KMS-11 (cell line): ENCODE results near the gene IFITM5.

Source experiments
- H2AFZ ChIP-seq: fragments of 200-600 bp; sonication (generic); 2 replicates; pipeline ENCODE4 v1.6.1; 2016; ENCODE audit warnings: antibody characterized with exemption, mixed run types, low read depth
- H3K27ac ChIP-seq: fragments of 200-600 bp; sonication (generic); 2 replicates; pipeline ENCODE4 v1.6.1; 2016; ENCODE audit warnings: mild to moderate bottlenecking, mixed run types
- H3K27me3 ChIP-seq: fragments of 200-600 bp; sonication (generic); 2 replicates; pipeline ENCODE4 v1.6.1; 2017; ENCODE audit warnings: mild to moderate bottlenecking, low read depth, mixed run types, moderate library complexity; ENCODE audit not compliant: insufficient read depth
- H3K36me3 ChIP-seq: fragments of 200-600 bp; sonication (generic); 2 replicates; pipeline ENCODE4 v1.6.1; 2017; ENCODE audit warnings: mild to moderate bottlenecking, mixed run types; ENCODE audit not compliant: insufficient read depth
- H3K4me1 ChIP-seq: fragments of 200-600 bp; sonication (generic); 2 replicates; pipeline ENCODE4 v1.6.1; 2016; ENCODE audit warnings: mild to moderate bottlenecking, low read depth, mixed run types; ENCODE audit not compliant: poor library complexity, severe bottlenecking
- H3K4me2 ChIP-seq: fragments of 200-600 bp; sonication (generic); 2 replicates; pipeline ENCODE4 v1.7.0; 2016; ENCODE audit warnings: mild to moderate bottlenecking, mixed run types
- H3K4me3 ChIP-seq: fragments of 200-600 bp; sonication (generic); IDR thresholded peaks from 2 replicates; pipeline ENCODE4 v1.6.1; 2017; ENCODE audit warnings: low read depth, low read length, mixed read lengths; ENCODE audit not compliant: insufficient read depth
- H3K79me2 ChIP-seq: fragments of 200-600 bp; sonication (generic); 2 replicates; pipeline ENCODE4 v1.6.1; 2016; ENCODE audit warnings: low read depth, mixed run types; ENCODE audit not compliant: insufficient read depth
- H3K9ac ChIP-seq: fragments of 200-600 bp; sonication (generic); 2 replicates; pipeline ENCODE4 v1.6.1; 2016; ENCODE audit warnings: mild to moderate bottlenecking, mixed run types
- H4K20me1 ChIP-seq: fragments of 200-600 bp; sonication (generic); 2 replicates; pipeline ENCODE4 v1.6.1; 2016; ENCODE audit warnings: mild to moderate bottlenecking, mixed run types; ENCODE audit not compliant: insufficient read depth
- CTCF ChIP-seq: fragments of 200-600 bp; sonication (generic); conservative IDR thresholded peaks from 2 replicates; pipeline ENCODE4 v1.6.1; 2017; ENCODE audit warnings: low read depth, mild to moderate bottlenecking, antibody characterized with exemption, low read length, moderate library complexity, mixed read lengths

Gene IFITM5

DNA sequence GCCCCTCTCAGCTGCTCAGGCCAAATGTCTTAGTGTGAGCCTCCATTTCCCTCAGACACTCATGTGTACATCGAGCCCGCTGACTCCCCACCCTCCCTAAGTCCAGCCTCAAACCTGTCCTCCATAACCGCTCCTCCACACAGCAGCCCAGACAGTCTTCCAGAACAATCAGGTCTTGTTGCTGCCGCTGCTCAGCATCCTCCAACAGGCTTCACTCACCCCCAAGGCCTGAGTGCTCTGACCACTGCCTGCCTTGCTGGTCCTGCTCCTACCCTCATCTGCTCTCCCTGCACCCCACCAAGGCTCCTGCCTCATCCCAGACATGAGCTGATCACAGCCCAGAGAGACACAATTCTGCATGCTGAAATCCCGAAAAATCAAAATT lies 45.4 kb downstream of the IFITM5 start:
- Histone ChIP-seq H2AFZ (no peak overlapping the region), H3K27ac (no peak overlapping the region), H3K4me2 (no peak overlapping the region), H4K20me1 (no peaks in the 10 kb centered on the region), H3K9ac (no peak overlapping the region), H3K36me3 (no peaks in the 10 kb centered on the region), H3K4me3 (no peak overlapping the region), H3K79me2 (no peaks in the 10 kb centered on the region), H3K4me1 (no peaks in the 10 kb centered on the region), H3K27me3 (no peaks in the 10 kb centered on the region)
- TF ChIP-seq CTCF = no peak

DNA sequence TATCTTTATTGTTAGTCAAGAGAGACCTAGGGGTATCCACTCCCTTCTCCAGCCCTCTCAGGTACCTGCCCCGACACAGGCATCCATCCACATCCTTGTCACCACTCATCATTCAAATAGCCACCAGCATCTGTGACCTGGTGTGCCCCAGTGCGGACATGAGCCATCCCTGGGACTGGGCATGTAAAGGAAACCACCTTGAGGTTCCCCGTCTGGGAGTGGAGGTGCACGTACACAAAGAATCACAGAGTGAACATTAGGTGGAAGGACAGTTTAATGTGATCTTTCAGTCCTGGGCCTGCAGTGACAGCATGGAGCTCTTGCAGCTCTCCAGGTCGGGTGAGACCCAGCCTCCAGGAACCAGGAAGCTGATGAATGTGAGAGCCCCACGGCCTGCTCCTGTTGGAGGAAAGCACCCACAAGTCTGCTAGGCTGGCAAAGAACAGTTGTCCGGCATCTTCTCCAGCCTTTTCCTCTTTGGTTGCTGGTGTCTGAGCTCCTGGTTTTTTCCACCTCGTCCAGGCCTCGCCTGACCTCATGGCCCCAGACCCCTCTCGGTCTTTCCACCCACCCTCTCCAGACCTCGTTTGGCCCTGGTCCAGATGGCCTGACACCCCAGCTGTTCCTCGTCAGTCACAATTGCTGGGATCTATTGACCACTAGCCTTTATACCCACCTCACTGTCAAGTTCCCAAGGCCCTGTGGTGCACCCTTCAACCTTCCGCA lies 46.0 kb downstream of the IFITM5 start:
- Histone ChIP-seq H3K9ac (no peak overlapping the region), H3K27ac (no peak overlapping the region), H3K4me3 (no peak overlapping the region), H3K36me3 (no peaks in the 10 kb centered on the region), H3K4me1 (no peaks in the 10 kb centered on the region), H2AFZ (no peak overlapping the region), H3K27me3 (no peaks in the 10 kb centered on the region), H3K79me2 (no peaks in the 10 kb centered on the region), H4K20me1 (no peaks in the 10 kb centered on the region), H3K4me2 (no peak overlapping the region)
- TF ChIP-seq CTCF = no peak

- no peak for TF ChIP-seq CTCF
- H3K4me3 ChIP-seq = no peak overlapping the region
- H3K4me1 ChIP-seq = no peaks in the 10 kb centered on the region
- no peak overlapping the region for H3K9ac ChIP-seq
- no peaks in the 10 kb centered on the region for H4K20me1 ChIP-seq
- no peaks in the 10 kb centered on the region for H3K36me3 ChIP-seq
- H3K27me3 ChIP-seq = no peaks in the 10 kb centered on the region
- no peak overlapping the region for H3K4me2 ChIP-seq
- H3K27ac ChIP-seq = no peak overlapping the region
- H2AFZ ChIP-seq = no peak overlapping the region
- H3K79me2 ChIP-seq = no peaks in the 10 kb centered on the region
These were observed 46.7 kb downstream of the IFITM5 start for GRCh38 chr11:252666-253065.

DNA sequence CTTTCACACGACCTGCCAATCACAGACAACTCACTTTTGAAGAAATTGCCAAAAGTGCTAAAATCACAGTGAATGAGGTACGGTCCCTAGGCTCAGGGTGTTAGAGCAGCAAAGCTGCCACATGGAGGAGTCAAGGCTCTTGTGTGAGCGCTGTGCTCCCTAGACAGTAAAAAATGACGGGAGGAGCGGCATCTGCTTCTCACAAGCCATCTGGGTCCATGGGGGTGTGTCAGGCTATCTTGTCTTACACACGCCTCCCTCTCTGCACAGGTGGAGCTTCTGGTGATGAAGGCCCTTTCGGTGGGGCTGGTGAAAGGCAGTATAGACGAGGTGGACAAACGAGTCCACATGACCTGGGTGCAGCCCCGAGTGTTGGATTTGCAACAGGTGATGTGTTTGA lies 47.8 kb downstream of the IFITM5 start:
- H3K9ac ChIP-seq = no peak overlapping the region
- H3K79me2 ChIP-seq = no peaks in the 10 kb centered on the region
- no peak overlapping the region for H3K4me2 ChIP-seq
- no peak overlapping the region for H3K4me3 ChIP-seq
- H3K4me1 ChIP-seq = no peaks in the 10 kb centered on the region
- no peaks in the 10 kb centered on the region; the same call in 1 of the 2 replicates for H3K36me3 ChIP-seq
- H3K27ac ChIP-seq = no peak overlapping the region
- no peaks in the 10 kb centered on the region for H3K27me3 ChIP-seq
- TF ChIP-seq CTCF = no peak
- no peaks in the 10 kb centered on the region for H4K20me1 ChIP-seq
- H2AFZ ChIP-seq = no peak overlapping the region
